Measurements from ENCODE around the gene MRPL2.

Gene MRPL2

DNA sequence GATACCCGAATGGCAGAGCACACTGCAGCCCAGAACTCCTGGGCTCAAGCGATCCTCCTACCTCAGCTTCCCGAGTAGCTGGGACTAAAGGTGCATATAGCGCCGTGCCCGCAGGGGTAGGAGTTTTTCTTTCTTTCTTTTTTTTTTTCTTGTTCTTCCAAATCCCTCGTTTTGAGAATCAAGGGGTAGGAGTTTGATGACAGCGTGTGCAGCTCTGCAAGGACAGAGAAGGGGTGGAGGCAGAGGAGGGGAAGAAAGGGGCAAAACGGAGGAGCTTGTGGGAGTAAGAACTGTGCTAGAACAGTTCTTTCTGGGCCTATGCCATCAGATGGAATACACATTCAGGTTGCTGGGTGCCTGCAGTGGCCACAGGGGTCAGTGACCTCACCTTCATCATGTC is 22.5 kb downstream of the MRPL2 start:
- Histone ChIP-seq H3K4me1 (ENCODE audit: control insufficient read depth in 1 of 2, insufficient read depth in 1 of 2, low read depth in 1 of 2, low read length in 1 of 2) (no peaks in the 10 kb centered on the region), H3K9me3 (no peaks in the 10 kb centered on the region), H3K27ac (no peak overlapping the region), H3K4me3 (ENCODE audit: low read depth in 1 of 2, low read length in 1 of 2) (no peak overlapping the region), H3K27me3 (no peaks in the 10 kb centered on the region), H3K36me3 (peaks cover 88% of the 10 kb centered on the region)
- no peak for TF ChIP-seq CTCF (IDR thresholded peaks at IDR 0.05)

DNA sequence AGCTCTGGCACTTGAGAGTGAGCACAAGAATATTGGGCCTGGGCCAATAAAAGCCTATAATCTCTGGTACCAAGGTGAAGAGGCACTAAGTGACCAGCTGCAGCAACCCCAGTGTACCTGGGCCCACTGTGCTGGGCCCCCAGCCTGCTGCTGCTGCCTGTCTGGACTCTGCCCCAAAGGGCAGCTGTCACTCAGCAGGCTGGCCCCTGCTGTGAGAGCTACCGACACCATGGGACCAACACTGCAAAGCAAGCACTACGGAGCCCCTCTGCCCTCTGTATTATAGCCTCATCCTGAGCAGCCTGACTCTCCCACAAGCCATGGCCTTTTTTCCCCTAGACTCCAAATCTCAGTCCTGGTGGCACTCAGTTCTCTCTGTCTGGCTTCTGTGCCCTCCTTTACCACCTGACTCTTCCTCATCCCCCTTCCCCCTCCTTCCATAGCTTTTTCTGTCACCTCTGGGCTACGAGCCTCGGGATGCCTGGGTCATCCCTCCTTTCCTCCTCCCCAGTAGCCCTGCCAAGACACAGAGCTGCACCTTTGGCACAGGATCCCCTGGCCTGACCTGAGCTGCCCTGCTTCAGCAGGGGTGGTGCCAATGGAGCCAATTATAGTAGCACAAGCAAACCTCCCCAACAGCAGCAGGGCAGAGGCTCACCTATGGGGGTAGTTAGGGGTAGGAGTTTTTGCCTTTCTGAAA is 23.6 kb downstream of the MRPL2 start:
- H3K27me3 ChIP-seq = no peaks in the 10 kb centered on the region
- H3K9me3 ChIP-seq = no peaks in the 10 kb centered on the region
- no peak overlapping the region for H3K4me3 ChIP-seq (ENCODE audit: low read depth in 1 of 2, low read length in 1 of 2)
- H3K36me3 ChIP-seq = peaks cover 83% of the 10 kb centered on the region
- no peak for TF ChIP-seq CTCF (IDR thresholded peaks at IDR 0.05)
- H3K4me1 ChIP-seq (ENCODE audit: control insufficient read depth in 1 of 2, insufficient read depth in 1 of 2, low read depth in 1 of 2, low read length in 1 of 2) = no peaks in the 10 kb centered on the region
- no peak overlapping the region for H3K27ac ChIP-seq

DNA sequence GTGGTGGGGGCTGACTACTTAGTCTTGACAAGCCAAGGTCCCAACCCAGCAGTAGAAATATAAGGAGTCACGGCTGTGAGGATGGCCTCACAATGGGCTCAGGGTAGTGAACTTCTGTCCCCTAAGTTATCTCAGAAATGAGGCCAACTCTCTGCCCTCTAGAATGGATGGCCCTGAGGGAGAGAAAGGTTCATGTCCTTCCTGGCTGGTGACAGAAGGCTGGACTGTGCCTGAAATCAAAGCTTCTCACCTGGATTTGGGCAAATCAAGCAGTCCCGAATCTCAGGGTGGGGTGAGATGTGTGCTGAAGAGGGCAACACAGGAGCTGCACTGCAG is 25.1 kb downstream of the MRPL2 start:
- Histone ChIP-seq H3K4me3 (ENCODE audit: low read depth in 1 of 2, low read length in 1 of 2) (no peak overlapping the region), H3K4me1 (ENCODE audit: control insufficient read depth in 1 of 2, insufficient read depth in 1 of 2, low read depth in 1 of 2, low read length in 1 of 2) (no peaks in the 10 kb centered on the region), H3K27ac (no peak overlapping the region), H3K9me3 (no peaks in the 10 kb centered on the region), H3K36me3 (peaks cover 85% of the 10 kb centered on the region), H3K27me3 (no peaks in the 10 kb centered on the region)
- no peak for TF ChIP-seq CTCF (IDR thresholded peaks at IDR 0.05)

GRCh38 chr6:43033496-43034189 is 25.6 kb downstream of the MRPL2 start:
- Histone ChIP-seq H3K4me3 (ENCODE audit: low read depth in 1 of 2, low read length in 1 of 2) (no peak overlapping the region), H3K36me3 (peaks cover 85% of the 10 kb centered on the region), H3K4me1 (ENCODE audit: control insufficient read depth in 1 of 2, insufficient read depth in 1 of 2, low read depth in 1 of 2, low read length in 1 of 2) (no peaks in the 10 kb centered on the region), H3K27ac (no peak overlapping the region), H3K27me3 (no peaks in the 10 kb centered on the region), H3K9me3 (no peaks in the 10 kb centered on the region)
- TF ChIP-seq CTCF (IDR thresholded peaks at IDR 0.05) = no peak

DNA sequence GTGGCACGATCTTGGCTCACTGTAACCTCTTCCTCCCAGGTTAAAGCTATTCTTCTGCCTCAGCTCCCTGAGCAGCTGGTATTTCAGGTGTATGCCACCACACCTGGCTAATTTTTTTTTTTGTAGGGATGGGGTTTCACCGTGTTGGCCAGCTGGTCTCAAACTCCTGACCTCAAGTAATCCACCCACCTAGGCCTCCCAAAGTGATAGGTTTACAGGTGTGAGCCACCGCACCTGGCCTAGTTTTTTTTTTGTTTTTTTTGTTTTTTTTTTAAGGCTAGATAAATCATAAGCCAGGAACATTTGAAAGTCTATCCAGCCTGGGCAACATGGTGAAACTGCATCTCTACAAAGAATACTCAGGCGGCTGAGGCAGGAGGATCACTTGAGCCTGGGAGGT is 26.9 kb downstream of the MRPL2 start:
- no peaks in the 10 kb centered on the region for H3K4me1 ChIP-seq (ENCODE audit: control insufficient read depth in 1 of 2, insufficient read depth in 1 of 2, low read depth in 1 of 2, low read length in 1 of 2)
- no peak overlapping the region for H3K27ac ChIP-seq
- H3K9me3 ChIP-seq = no peaks in the 10 kb centered on the region
- no peak overlapping the region for H3K4me3 ChIP-seq (ENCODE audit: low read depth in 1 of 2, low read length in 1 of 2)
- peaks cover 85% of the 10 kb centered on the region for H3K36me3 ChIP-seq
- H3K27me3 ChIP-seq = no peaks in the 10 kb centered on the region
- no peak for TF ChIP-seq CTCF (IDR thresholded peaks at IDR 0.05)
